Epidermal melanocyte (primary cell): ENCODE data around the gene FAM204A.

Source experiments
- DNase-seq: peaks from one replicate; pipeline ENCODE4 v3.0.0; 2011; ENCODE audit warnings: low spot score; ENCODE audit not compliant: insufficient read length

The FAM204A gene

DNA sequence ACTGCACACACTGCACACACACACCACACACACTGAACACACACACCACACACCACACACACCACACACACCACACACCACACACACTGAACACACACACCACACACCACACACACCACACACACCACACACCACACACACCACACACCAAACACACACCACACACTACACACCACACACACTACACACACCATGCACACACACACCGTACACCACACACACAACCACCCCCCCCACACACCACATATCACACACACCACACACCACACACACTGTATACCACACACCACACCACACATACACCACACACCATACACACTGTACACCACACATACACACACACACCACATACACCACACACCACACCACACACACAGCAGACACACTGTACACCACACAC is 59.5 kb downstream of the FAM204A start:
- DNase-seq: no peak

GRCh38 chr10:118278649-118279048 is 63.5 kb downstream of the FAM204A start:
- no peak for DNase-seq

GRCh38 chr10:118277871-118278270 is 64.3 kb downstream of the FAM204A start:
- no peak for DNase-seq

- DNase-seq: no peak
Observed at GRCh38 chr10:118276727-118277126, 65.4 kb downstream of the FAM204A start.

GRCh38 chr10:118276204-118276603 is 65.9 kb downstream of the FAM204A start:
- DNase-seq: no peak

GRCh38 chr10:118273662-118274061 is 68.5 kb downstream of the FAM204A start:
- no peak for DNase-seq

DNA sequence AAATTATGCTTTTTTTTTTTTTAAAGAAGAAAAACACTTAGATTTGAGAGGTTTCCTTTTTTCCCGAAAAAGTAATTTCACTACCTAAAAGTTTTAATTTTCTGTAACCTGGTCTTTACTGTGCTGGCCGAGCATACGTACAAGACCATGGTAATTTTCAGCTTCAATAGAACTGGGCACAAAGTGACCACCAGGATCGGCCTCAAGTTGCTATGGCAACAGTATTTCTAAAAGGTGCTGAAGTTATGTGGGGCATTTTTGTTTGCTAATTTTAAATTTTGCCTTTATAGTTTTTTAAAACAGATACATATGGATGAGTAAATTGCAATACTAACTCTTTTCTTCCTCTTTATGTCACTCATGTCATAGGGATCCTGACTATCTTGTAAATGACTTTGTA is 69.4 kb downstream of the FAM204A start:
- DNase-seq: no peak

DNA sequence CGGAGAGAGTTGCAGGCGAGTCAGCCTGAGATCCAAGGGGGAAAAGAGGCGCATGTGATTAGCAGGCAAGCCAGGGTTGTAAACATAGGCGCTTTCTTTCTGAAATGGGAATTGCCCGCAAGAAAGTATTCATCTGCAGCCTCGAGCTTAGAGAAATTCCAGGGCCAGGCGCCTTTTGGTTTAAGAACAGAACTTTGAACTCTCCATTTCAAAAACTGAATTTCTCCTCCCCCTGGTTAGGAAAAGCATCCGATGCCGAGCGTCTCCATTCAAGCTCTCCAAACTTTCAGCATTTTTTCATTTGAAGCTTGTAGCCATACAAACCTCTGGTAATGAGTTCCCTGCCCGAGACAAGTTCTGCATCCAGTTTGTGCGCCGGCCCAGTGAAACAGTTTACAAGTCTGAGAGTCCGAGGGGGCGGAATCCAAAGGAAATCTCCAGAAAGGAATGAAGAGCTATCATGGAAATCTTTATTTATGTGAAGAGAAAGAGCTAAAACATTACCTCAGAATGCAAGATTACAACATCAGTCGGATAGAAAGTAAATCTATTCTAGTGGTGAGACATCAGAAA is 69.9 kb downstream of the FAM204A start:
- DNase-seq: peak; percentile 79

DNA sequence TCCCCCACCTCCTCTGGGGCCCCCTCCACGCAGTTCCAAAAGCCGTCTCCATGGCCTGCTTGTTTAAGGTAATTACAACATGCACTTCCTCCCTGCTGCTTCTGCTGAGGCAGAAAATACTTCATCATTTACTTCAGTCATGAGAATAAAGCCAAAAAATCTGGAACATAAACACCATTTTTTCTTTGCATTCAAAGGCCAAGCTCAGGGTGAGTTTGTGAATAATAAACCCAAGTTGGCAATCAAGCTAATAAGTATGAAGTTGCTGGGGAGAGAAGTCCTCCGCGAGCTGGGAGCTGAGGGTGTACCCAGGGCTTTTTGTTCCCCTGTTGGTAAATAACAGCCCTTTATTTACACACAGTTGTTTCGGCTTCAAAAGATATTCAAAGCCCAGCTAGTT is 70.5 kb downstream of the FAM204A start:
- no peak for DNase-seq

DNA sequence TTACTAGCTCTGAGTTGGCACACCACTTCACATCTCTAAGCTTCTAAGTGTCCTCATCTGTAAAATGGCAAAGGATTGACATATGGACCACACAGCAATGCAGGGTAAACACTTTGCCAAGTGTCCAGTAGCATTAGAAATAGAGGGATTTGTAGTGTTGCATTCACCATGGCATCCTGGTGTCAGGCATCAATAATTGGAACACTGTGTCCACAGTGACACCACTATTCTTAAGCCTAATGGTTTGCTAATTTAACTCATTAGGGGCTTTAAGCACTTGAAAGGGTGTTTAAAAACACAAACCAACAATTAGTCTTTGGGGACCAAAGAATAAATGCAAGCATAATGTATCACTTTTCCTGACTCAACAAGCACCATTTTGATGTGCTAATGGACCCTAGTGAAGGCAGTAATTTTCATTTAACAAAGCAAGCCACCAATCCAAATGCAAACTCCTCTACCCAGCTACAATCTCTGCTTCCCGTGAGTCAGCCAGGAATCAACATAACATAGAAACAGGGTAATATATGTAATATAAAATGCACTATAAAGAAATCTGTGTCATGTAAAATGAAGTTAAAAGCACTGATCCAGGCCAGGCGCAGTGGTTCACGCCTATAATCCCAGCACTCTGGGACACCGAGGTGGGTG is 75.9 kb downstream of the FAM204A start:
- DNase-seq: no peak

DNA sequence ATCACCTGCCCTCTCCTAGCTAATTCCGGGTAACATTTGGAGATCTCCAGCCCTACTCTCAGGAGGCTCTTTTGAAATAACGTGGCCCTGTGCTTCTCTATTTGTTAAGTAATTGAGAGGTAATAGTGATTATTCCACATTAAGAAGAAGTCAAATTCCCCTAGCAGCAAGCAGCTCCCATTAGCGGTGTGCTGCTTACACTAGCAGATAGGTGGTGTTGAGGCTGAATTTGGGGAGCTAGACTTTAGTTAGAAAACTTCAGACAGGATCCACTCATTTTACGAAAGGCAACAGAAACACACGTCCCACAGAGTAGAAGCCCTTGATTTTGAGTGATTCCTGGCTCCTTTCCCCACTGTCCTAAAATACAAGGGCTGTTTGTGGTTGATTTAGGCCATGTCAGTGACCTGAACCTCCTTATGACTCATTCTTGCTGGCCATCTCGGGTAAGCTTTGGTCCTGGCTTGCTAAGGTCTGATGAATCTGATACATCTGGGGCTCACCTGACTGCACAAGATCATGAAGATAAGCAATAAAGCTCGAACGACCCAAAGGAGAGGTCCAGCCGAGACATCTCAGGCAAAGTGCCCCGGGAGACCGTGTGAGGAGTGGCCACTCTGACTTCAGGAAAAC is 77.2 kb downstream of the FAM204A start:
- DNase-seq: no peak

GRCh38 chr10:118264252-118264651 is 77.9 kb downstream of the FAM204A start:
- no peak for DNase-seq

DNA sequence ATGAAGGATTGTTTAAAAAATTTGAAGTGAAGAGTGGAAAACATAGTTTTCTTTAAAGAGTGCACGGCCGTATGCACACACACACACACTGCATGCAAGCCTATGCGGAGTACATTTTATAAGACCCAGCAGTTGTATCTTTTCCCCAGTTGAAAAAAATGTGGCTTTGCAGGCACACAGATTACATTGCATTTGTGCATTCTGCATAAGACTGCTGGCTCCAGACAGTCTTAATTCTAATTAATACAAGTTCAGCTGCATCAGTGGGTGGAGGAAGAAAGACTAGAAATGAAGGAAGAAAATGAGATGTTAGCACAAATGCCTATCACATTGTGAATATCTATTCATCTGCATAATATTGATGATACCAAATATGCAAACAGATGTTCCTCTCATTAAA is 79.6 kb downstream of the FAM204A start:
- DNase-seq: no peak

GRCh38 chr10:118259288-118259906 is 82.7 kb downstream of the FAM204A start:
- no peak for DNase-seq

GRCh38 chr10:118258285-118258684 is 83.8 kb downstream of the FAM204A start:
- no peak for DNase-seq

DNA sequence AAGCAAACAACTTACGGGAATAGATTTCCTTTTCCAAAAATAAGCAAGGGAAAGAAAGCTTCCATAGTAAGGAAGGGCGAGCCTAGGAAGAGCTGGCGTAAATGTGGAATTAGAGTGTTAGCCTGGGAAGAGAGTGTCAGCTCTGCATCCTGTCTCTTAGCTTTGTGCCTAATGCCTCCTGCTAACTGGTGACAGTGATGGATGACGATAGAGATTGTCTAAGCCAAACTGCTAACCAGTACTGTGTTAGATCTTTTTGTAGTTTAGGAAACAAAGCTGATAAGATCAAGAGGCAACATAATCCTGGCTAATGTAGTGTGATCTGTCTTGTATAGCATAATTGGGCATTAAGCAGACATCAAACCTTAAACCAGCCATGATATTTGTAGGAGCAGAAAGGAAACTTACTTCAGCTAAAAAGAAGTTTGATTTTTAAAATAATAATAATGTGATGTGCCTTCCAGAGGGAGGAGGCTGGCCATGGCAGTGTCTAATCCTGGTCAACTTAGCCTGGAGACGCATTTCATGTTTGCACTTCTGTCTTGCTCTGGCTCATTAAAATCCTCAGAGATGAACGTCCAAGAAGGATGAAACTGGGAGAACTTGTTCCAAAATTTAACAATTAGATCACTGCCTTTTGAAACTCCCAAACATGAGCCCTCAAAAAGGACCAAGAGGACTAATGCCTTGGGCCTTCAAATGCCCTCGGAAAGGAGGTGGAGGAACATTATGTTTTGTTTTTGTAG is 85.1 kb downstream of the FAM204A start:
- no peak for DNase-seq

GRCh38 chr10:118256209-118256608 is 85.9 kb downstream of the FAM204A start:
- DNase-seq: no peak

DNA sequence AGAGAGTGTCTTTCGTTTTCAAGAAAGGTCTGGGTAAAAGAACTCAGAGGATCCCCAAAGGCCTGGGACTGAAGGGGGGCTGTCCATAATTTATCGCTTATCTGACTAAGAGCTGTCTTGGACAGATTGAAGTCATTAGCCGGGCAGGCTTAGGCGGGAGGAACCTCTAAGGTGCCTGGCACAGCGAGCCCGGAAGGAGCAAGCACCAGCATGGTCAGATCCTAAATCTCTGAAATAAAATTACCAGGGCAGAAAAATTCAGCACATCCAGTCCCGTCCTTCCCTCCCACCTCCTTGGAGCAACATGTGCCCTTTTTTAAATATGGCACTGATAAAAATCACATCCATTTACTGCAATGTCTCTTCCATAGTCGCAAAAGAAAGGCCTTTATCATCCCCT is 86.8 kb downstream of the FAM204A start:
- DNase-seq: no peak

- DNase-seq: no peak
Observed at GRCh38 chr10:118254654-118255053, 87.5 kb downstream of the FAM204A start.

- no peak for DNase-seq
Observed at GRCh38 chr10:118253397-118253796, 88.7 kb downstream of the FAM204A start.

- DNase-seq: no peak
Observed at GRCh38 chr10:118251791-118252190, 90.3 kb downstream of the FAM204A start.

GRCh38 chr10:118249714-118250113 is 92.4 kb downstream of the FAM204A start:
- DNase-seq: no peak
